ENCODE results near the gene CLCA4.
"Not testable (repeated sequence)": the region's sequence is repeated elsewhere in the genome, so short reads cannot be mapped to it uniquely, and the experiment has no call there.

Gene CLCA4

GRCh38 chr1:86537928-86538695, 8.8 kb upstream of the CLCA4 start:
- DNase-seq: no peak

- DNase-seq: no peak
Observed at GRCh38 chr1:86538775-86539174, 8.1 kb upstream of the CLCA4 start.

GRCh38 chr1:86541859-86542258, 5.0 kb upstream of the CLCA4 start:
- DNase-seq: no peak

GRCh38 chr1:86542631-86543030, 4.2 kb upstream of the CLCA4 start:
- no peak for DNase-seq

GRCh38 chr1:86548839-86549238, 2.0 kb downstream of the CLCA4 start:
- DNase-seq: no peak

GRCh38 chr1:86551305-86551704, 4.4 kb downstream of the CLCA4 start:
- DNase-seq: no peak

GRCh38 chr1:86552376-86552775, 5.5 kb downstream of the CLCA4 start:
- DNase-seq: no peak

- no peak for DNase-seq
Observed at GRCh38 chr1:86557739-86558138, 10.9 kb downstream of the CLCA4 start.

- no peak for DNase-seq
Observed at GRCh38 chr1:86563849-86564248, 17.0 kb downstream of the CLCA4 start.

- DNase-seq: no peak
Observed at GRCh38 chr1:86567341-86567740, 20.5 kb downstream of the CLCA4 start.

- no peak for DNase-seq
Observed at GRCh38 chr1:86567878-86568277, 21.0 kb downstream of the CLCA4 start.

GRCh38 chr1:86573763-86574484, 27.0 kb downstream of the CLCA4 start:
- no peak for DNase-seq

- DNase-seq: no peak
Observed at GRCh38 chr1:86581231-86581630, 34.4 kb downstream of the CLCA4 start.

- no peak for DNase-seq
Observed at GRCh38 chr1:86582161-86582560, 35.3 kb downstream of the CLCA4 start.

- no peak for DNase-seq
Observed at GRCh38 chr1:86583032-86583431, 36.2 kb downstream of the CLCA4 start.

GRCh38 chr1:86583593-86583992, 36.7 kb downstream of the CLCA4 start:
- DNase-seq: no peak

- DNase-seq: no peak
Observed at GRCh38 chr1:86594284-86594770, 47.4 kb downstream of the CLCA4 start.

- DNase-seq: no peak
Observed at GRCh38 chr1:86596224-86596623, 49.3 kb downstream of the CLCA4 start.

GRCh38 chr1:86596741-86597290, 49.9 kb downstream of the CLCA4 start:
- no peak for DNase-seq

- not testable (repeated sequence) for DNase-seq
Observed at GRCh38 chr1:86606080-86606479, 59.2 kb downstream of the CLCA4 start.

- DNase-seq: no peak
Observed at GRCh38 chr1:86616433-86616832, 69.6 kb downstream of the CLCA4 start.

GRCh38 chr1:86616871-86617270, 70.0 kb downstream of the CLCA4 start:
- peak; percentile 52 for DNase-seq

GRCh38 chr1:86618358-86618757, 71.5 kb downstream of the CLCA4 start:
- peak; percentile 4 for DNase-seq

- no peak for DNase-seq
Observed at GRCh38 chr1:86619313-86619712, 72.4 kb downstream of the CLCA4 start.
